ENCODE measurements around the gene TRIP11. TPM values are rescaled to one million over a fixed set of nuclear protein-coding genes. Genes with fewer than 3 reads are reported as not detected.

Gene TRIP11
- total and polyA plus RNA-seq, 2 experiments from 2014 or later, result 10.8 to 40.8 TPM

DNA sequence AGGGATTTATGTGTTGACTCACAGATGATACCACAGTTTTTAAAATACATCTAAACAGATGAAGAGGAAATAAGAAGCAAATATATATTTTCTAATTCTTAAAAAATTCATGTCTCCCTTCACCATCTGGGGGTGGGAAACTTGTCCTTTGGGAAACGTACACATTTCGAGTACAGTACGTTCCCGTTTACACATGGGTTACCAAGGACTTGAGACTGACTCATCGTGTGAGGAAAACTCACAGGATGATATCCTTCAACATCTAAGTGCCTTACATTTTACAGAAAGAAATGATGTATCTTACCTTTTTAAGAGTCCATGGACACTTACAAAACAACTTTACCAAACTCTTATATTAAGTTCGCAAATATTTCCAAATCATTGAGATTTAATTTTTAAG is 76.4 kb downstream of the TRIP11 start:
- Histone ChIP-seq H3K36me3 (peaks cover 6% of the 10 kb centered on the region), H3K4me3 (no peak overlapping the region), H3K4me1 (ENCODE audit: low read depth) (no peaks in the 10 kb centered on the region), H3K27ac (no peak overlapping the region), H3K9me3 (ENCODE audit: low read depth) (no peaks in the 10 kb centered on the region), H3K27me3 (no peaks in the 10 kb centered on the region)
- TF ChIP-seq, protein P1, sequence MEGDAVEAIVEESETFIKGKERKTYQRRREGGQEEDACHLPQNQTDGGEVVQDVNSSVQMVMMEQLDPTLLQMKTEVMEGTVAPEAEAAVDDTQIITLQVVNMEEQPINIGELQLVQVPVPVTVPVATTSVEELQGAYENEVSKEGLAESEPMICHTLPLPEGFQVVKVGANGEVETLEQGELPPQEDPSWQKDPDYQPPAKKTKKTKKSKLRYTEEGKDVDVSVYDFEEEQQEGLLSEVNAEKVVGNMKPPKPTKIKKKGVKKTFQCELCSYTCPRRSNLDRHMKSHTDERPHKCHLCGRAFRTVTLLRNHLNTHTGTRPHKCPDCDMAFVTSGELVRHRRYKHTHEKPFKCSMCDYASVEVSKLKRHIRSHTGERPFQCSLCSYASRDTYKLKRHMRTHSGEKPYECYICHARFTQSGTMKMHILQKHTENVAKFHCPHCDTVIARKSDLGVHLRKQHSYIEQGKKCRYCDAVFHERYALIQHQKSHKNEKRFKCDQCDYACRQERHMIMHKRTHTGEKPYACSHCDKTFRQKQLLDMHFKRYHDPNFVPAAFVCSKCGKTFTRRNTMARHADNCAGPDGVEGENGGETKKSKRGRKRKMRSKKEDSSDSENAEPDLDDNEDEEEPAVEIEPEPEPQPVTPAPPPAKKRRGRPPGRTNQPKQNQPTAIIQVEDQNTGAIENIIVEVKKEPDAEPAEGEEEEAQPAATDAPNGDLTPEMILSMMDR (IDR thresholded peaks at IDR 0.05; ENCODE audit: low read depth, low read length), result no peak
- DNase-seq (ENCODE audit: low read depth in 1 of 2, low spot score in 1 of 2), result peak in 1 of 2 donors; percentile 56

DNA sequence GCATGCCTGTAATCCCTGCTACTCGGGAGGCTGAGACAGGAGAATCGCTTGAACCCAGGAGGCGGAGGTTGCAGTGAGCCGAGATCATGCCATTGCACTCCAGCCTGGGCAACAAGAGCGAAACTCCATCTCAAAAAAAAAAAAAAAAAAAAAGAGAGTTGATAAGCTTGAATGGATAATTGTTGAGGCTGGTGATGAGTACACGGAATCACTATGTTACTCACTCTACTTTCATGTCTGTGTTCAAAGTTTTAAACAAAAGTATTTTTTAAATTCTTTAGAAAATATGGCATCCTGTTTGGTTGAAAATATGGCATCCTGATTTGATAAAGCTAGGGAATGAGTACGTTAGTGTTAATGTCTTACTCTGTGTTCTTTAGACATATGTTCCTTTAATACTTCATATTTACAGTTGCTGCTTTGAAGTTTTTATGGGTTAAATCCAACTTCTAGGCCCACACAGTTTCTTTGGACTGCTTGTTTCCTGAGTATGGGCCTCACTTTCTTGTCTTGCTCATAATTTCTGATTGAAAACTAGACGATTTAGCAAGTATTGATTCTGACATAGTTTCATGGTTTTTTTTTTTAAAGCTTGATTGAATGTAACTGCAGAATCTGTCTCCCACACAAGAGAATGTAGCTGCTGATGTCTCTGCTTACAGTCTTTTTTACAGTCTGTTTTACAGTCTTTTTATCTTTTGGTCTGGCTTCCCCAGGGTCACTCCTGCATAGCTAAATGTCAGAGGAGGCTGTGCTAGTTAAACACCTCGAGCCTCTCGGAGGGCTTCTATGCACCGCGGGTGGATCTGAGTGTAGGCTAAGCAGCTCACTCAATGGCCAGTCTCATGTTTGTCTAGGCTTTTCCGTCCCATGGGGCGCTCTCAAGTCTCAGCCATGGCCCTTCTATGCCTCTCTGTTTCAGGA is 78.3 kb downstream of the TRIP11 start:
- TF ChIP-seq, protein P1 (IDR thresholded peaks at IDR 0.05; ENCODE audit: low read depth, low read length), result no peak
- Histone ChIP-seq H3K4me1 (ENCODE audit: low read depth) (no peaks in the 10 kb centered on the region), H3K9me3 (ENCODE audit: low read depth) (no peaks in the 10 kb centered on the region)

DNA sequence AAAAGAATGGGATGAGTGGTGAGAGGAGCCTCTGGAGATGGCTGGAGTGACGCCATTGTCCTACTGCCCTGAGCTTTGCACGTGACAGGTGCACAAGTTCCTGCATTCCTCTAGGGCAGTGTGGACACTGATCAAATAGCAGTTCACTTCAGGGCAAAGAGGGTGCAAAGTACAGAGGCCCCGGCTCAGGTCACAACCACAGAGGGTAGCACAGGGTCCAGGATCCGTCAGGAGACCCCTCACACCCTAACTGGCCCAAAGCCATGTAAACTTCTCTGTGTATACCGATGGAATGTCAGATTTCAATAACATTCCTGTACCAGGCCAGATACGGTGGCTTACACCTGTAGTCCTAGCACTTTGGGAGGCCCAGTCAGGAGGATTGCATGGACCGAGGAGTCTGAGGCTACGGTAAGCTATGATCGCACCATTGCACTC is 82.0 kb downstream of the TRIP11 start:
- Histone ChIP-seq H3K36me3 (no peaks in the 10 kb centered on the region), H3K27ac (no peak overlapping the region), H3K4me3 (no peak overlapping the region), H3K9me3 (ENCODE audit: low read depth) (no peaks in the 10 kb centered on the region), H3K27me3 (no peaks in the 10 kb centered on the region), H3K4me1 (ENCODE audit: low read depth) (no peaks in the 10 kb centered on the region)
- no peak for DNase-seq (ENCODE audit: low read depth in 1 of 2, low spot score in 1 of 2)
- TF ChIP-seq, protein P1 (IDR thresholded peaks at IDR 0.05; ENCODE audit: low read depth, low read length), result no peak

More for the DNA sequence above, 78.3 kb downstream of the TRIP11 start:
- no peak overlapping the region for H3K4me3 ChIP-seq
- peaks cover 2% of the 10 kb centered on the region for H3K36me3 ChIP-seq
- no peak for DNase-seq (ENCODE audit: low read depth in 1 of 2, low spot score in 1 of 2)
- no peak overlapping the region for H3K27ac ChIP-seq
- H3K27me3 ChIP-seq, result no peaks in the 10 kb centered on the region

DNA sequence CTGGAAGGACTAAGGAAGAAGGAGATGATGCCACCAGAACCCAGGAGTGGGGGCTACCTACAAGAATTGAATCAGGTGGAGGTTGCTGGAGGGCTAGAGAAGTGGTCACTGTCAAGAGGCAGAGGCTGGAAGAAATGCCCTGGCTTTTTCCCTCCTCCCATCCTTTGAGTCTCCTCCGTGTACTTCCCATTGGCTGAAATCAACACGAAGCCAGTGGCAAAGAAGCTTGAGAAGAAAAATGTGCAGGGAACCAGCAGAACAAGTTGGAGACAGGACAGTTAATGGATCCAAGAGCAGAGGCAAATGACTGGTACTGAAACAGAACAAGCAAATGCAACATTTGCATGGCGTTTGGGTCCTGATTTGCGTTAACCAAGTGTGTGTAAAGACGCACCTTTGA is 83.2 kb downstream of the TRIP11 start:
- H3K27me3 ChIP-seq, result no peaks in the 10 kb centered on the region
- no peak overlapping the region for H3K27ac ChIP-seq
- H3K4me1 ChIP-seq (ENCODE audit: low read depth), result no peaks in the 10 kb centered on the region
- H3K36me3 ChIP-seq, result no peaks in the 10 kb centered on the region
- no peaks in the 10 kb centered on the region for H3K9me3 ChIP-seq (ENCODE audit: low read depth)
- no peak for DNase-seq (ENCODE audit: low read depth in 1 of 2, low spot score in 1 of 2)
- no peak overlapping the region for H3K4me3 ChIP-seq
- TF ChIP-seq, protein P1 (IDR thresholded peaks at IDR 0.05; ENCODE audit: low read depth, low read length), result no peak

DNA sequence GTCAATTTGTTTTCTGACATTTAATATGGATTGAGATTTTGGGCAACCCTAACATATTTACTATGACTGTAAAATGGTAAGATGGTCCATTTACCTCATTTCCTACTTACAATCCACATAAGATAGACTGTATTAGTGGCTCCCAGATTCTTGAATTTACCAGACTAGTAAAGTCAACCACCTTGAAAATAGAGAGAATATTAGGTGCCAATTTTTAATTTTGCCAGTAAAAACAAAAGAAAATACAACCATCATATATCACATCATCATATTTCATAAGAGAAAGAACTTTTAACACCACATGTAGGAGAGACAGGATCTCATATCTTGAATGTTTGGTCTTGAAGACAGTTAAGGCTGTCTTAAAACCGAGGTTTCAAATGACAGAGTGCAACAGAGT is 84.7 kb downstream of the TRIP11 start:
- no peaks in the 10 kb centered on the region for H3K9me3 ChIP-seq (ENCODE audit: low read depth)
- H3K27me3 ChIP-seq, result peaks cover 5% of the 10 kb centered on the region
- H3K4me1 ChIP-seq (ENCODE audit: low read depth), result no peaks in the 10 kb centered on the region
- TF ChIP-seq, protein P1 (IDR thresholded peaks at IDR 0.05; ENCODE audit: low read depth, low read length), result no peak
- H3K36me3 ChIP-seq, result no peaks in the 10 kb centered on the region
- H3K4me3 ChIP-seq, result no peak overlapping the region
- no peak for DNase-seq (ENCODE audit: low read depth in 1 of 2, low spot score in 1 of 2)
- no peak overlapping the region for H3K27ac ChIP-seq
